Lung (tissue), 12 donors: ENCODE measurements around the gene HACL1. TPM values are rescaled to one million over a fixed set of nuclear protein-coding genes. Genes with fewer than 3 reads are reported as not detected.

Experiments
- ATAC-seq: fragments of 200-7000 bp; cut with Tn5 transposase; one replicate; pipeline ENCODE4 v1.9.1; 2020; ENCODE audit warnings: moderate number of reproducible peaks; ENCODE audit not compliant: insufficient read depth, low FRiP score
- DNase-seq, 3 donors: peaks; one replicate each; pipeline ENCODE4 v3.0.0-alpha.2; 2013 to 2017
- H3K27ac ChIP-seq, 2 donors: one replicate each; pipeline ENCODE4 v1.5.1; 2013; ENCODE audit warnings: mild to moderate bottlenecking in 2 of 2, moderate library complexity in 2 of 2, control low read depth in 1 of 2, inconsistent platforms in 1 of 2, low read depth in 1 of 2, low read length in 1 of 2
- H3K27me3 ChIP-seq, 3 donors: one replicate each; pipeline ENCODE4 v1.5.1; 2013; ENCODE audit warnings: low read length in 2 of 3; ENCODE audit not compliant: control insufficient read depth in 3 of 3, insufficient read depth in 3 of 3
- H3K36me3 ChIP-seq, 4 donors: one replicate each; pipeline ENCODE4 v1.5.1; 2013; ENCODE audit warnings: low read length in 4 of 4, mild to moderate bottlenecking in 1 of 4, moderate library complexity in 1 of 4; ENCODE audit not compliant: control insufficient read depth in 4 of 4, insufficient read depth in 4 of 4
- H3K4me1 ChIP-seq, 5 donors: one replicate each; pipeline ENCODE4 v1.5.1; 2013; ENCODE audit warnings: low read length in 5 of 5, mild to moderate bottlenecking in 2 of 5, moderate library complexity in 1 of 5; ENCODE audit not compliant: control insufficient read depth in 5 of 5, insufficient read depth in 5 of 5
- H3K4me3 ChIP-seq: one replicate; pipeline ENCODE4 v1.5.1; 2013; ENCODE audit warnings: mild to moderate bottlenecking, control low read depth, moderate library complexity
- H3K9ac ChIP-seq, 2 donors: one replicate each; pipeline ENCODE4 v1.5.1; 2013; ENCODE audit warnings: low read length in 2 of 2, control low read depth in 1 of 2; ENCODE audit not compliant: insufficient read depth in 1 of 2
- H3K9me3 ChIP-seq, 4 donors: one replicate each; pipeline ENCODE4 v1.5.1; 2013; ENCODE audit warnings: low read length in 3 of 4, mild to moderate bottlenecking in 1 of 4, moderate library complexity in 1 of 4; ENCODE audit not compliant: control insufficient read depth in 4 of 4, insufficient read depth in 3 of 4
- CTCF ChIP-seq: IDR thresholded peaks from 2 replicates; pipeline ENCODE4 v1.5.1; 2012; ENCODE audit warnings: mild to moderate bottlenecking; ENCODE audit errors: control extremely low read depth, extremely low read depth
- WGBS, 2 donors: extraction: QIAGEN DNeasy Blood & Tissue Kit; methylation state at CpG; one replicate each; pipeline ENCODE4 v1.1.7; 2013; 5-methylcytosine and 5-hydroxymethylcytosine counted together
- polyA plus RNA-seq, 2 donors: library from polyadenylated mRNA; stranded (reverse); fragments of 200-250 nt; gene quantifications; one replicate each; pipeline ENCODE4 v1.2.1, GENCODE V29; 2013
- total RNA-seq, 2 donors: library from RNA; depleted of rRNA in 1 of 2; stranded (reverse); fragments of >200 nt in 1 of 2; gene quantifications; one replicate each; pipeline ENCODE4 v1.2.1, GENCODE V29; 2014 to 2021
- donor health status: control.
- donor health status: control.
- donor health status: Bipolar disorder and iron deficiency.
- donor health status: healthy.
- donor health status: DM: yes; HTN: yes; CAD: no.

The HACL1 gene
- total and polyA plus RNA-seq, 4 donors, result 14.7 to 27.7 (median 21.6) TPM

GRCh38 chr3:15513116-15513515 lies 88.3 kb downstream of the HACL1 start:
- Histone ChIP-seq H3K4me1 (peaks cover 0 to 17% (median 11%) of the 10 kb centered on the region in 5 donors), H3K9me3 (no peaks in the 10 kb centered on the region), H3K27me3 (no peaks in the 10 kb centered on the region), H3K36me3 (no peaks in the 10 kb centered on the region), H3K27ac (no peak overlapping the region), H3K9ac (no peak overlapping the region), H3K4me3 (no peak overlapping the region)
- WGBS, 2 donors, result 85 to 93% methylated on average over 7 of the region's 7 CpGs
- peak; percentile 64 to 76 (median 65) for DNase-seq
- no peak for TF ChIP-seq CTCF
- no peak for ATAC-seq

GRCh38 chr3:15512166-15512565 lies 89.2 kb downstream of the HACL1 start:
- Histone ChIP-seq H3K27me3 (no peaks in the 10 kb centered on the region), H3K9me3 (no peaks in the 10 kb centered on the region), H3K4me3 (no peak overlapping the region), H3K36me3 (no peaks in the 10 kb centered on the region), H3K27ac (no peak overlapping the region), H3K9ac (no peak overlapping the region), H3K4me1 (peaks cover 0 to 17% (median 11%) of the 10 kb centered on the region in 5 donors)
- ATAC-seq (peak; percentile 72), DNase-seq (peak; percentile 86 to 91 (median 91))
- 20 to 23% methylated on average over 10 of the region's 10 CpGs for WGBS, 2 donors
- TF ChIP-seq CTCF, result no peak

GRCh38 chr3:15511156-15511555 lies 90.2 kb downstream of the HACL1 start:
- no peak for ATAC-seq

More at GRCh38 chr3:15511156-15511555, 90.2 kb downstream of the HACL1 start:
- 96 to 97% methylated on average over 3 of the region's 3 CpGs for WGBS, 2 donors
- no peak for TF ChIP-seq CTCF
- H3K9ac ChIP-seq, result no peak overlapping the region
- no peak overlapping the region for H3K4me3 ChIP-seq
- no peaks in the 10 kb centered on the region for H3K36me3 ChIP-seq
- no peak for DNase-seq
- no peaks in the 10 kb centered on the region for H3K27me3 ChIP-seq
- H3K4me1 ChIP-seq, result peaks cover 0 to 17% (median 11%) of the 10 kb centered on the region in 5 donors
- no peaks in the 10 kb centered on the region for H3K9me3 ChIP-seq
- H3K27ac ChIP-seq, result no peak overlapping the region

Other genes with a start within 250 kb of the HACL1 start
- 10 to 100 TPM; 12.3 to 35.4 TPM for gene METTL6, start 174.0 kb downstream of the HACL1 start, total RNA-seq
- gene METTL6, start 174.0 kb downstream of the HACL1 start, polyA plus RNA-seq, result 10 to 100 TPM in 1 of 2 donors, 1 to 10 TPM in 1; 8.6 to 14.0 TPM
- 10 to 100 TPM; 16.2 to 25.3 TPM for gene EAF1, start 174.0 kb downstream of the HACL1 start, total RNA-seq
- gene EAF1, start 174.0 kb downstream of the HACL1 start, polyA plus RNA-seq, result 10 to 100 TPM in 1 of 2 donors, 1 to 10 TPM in 1; 5.5 to 17.7 TPM
- 1 to 10 TPM; 2.9 to 5.1 TPM for gene COLQ, start 79.9 kb downstream of the HACL1 start, total RNA-seq
- 1 to 10 TPM in 1 of 2 donors, under 1 TPM in 1; 0.90 to 1.0 TPM for gene COLQ, start 79.9 kb downstream of the HACL1 start, polyA plus RNA-seq
- gene BTD, start 176 bp upstream of the HACL1 start, total RNA-seq, result 10 to 100 TPM; 20.5 to 35.5 TPM
- 10 to 100 TPM; 14.9 to 16.8 TPM for gene BTD, start 176 bp upstream of the HACL1 start, polyA plus RNA-seq
- gene ANKRD28, start 196.4 kb upstream of the HACL1 start, total RNA-seq, result 10 to 100 TPM; 64.3 to 66.7 TPM
- 10 to 100 TPM; 11.1 to 14.1 TPM for gene ANKRD28, start 196.4 kb upstream of the HACL1 start, polyA plus RNA-seq